Smooth muscle cell (in vitro differentiated cells): ENCODE measurements around the gene NELFE. TPM values are rescaled to one million over a fixed set of nuclear protein-coding genes. Genes with fewer than 3 reads are reported as not detected.

Experiments used
- DNase-seq: peaks from one replicate; lab custom pipeline; 2025; ENCODE audit not compliant: unreplicated experiment; lab: John Stamatoyannopoulos, UW
- H2AFZ ChIP-seq: fragments of 200-600 bp; sonication (generic); 2 replicates; pipeline ENCODE4 v1.6.0; 2016; ENCODE audit warnings: antibody characterized with exemption, low read depth, mild to moderate bottlenecking
- H3F3A ChIP-seq: fragments of 200-600 bp; sonication (generic); 2 replicates; pipeline ENCODE4 v1.6.0; 2017; ENCODE audit warnings: antibody characterized with exemption, low read depth
- H3K27ac ChIP-seq: fragments of 200-600 bp; sonication (generic); 2 replicates; pipeline ENCODE4 v1.5.1; 2016; ENCODE audit warnings: low read depth, mild to moderate bottlenecking
- H3K27me3 ChIP-seq: fragments of 200-600 bp; sonication (generic); 2 replicates; pipeline ENCODE4 v1.6.1; 2016; ENCODE audit warnings: low read depth, mild to moderate bottlenecking
- H3K36me3 ChIP-seq: fragments of 200-600 bp; sonication (generic); 2 replicates; pipeline ENCODE4 v1.5.1; 2016; ENCODE audit warnings: low read depth
- H3K4me1 ChIP-seq: fragments of 200-600 bp; sonication (generic); 2 replicates; pipeline ENCODE4 v1.5.1; 2016; ENCODE audit warnings: low read depth
- H3K4me2 ChIP-seq: fragments of 200-600 bp; sonication (generic); 2 replicates; pipeline ENCODE4 v1.6.0; 2016; ENCODE audit warnings: mild to moderate bottlenecking
- H3K4me3 ChIP-seq: fragments of 200-600 bp; sonication (generic); 2 replicates; pipeline ENCODE4 v1.5.1; 2016; ENCODE audit warnings: mild to moderate bottlenecking
- H3K79me2 ChIP-seq: fragments of 200-600 bp; sonication (generic); 2 replicates; pipeline ENCODE4 v1.6.0; 2016; ENCODE audit warnings: low read depth, mild to moderate bottlenecking
- H3K9ac ChIP-seq: fragments of 200-600 bp; sonication (generic); 2 replicates; pipeline ENCODE4 v1.6.0; 2016; ENCODE audit warnings: low read depth
- H3K9me3 ChIP-seq: fragments of 200-600 bp; sonication (generic); replicated peaks from 2 replicates; pipeline ENCODE4 v1.5.1; 2016; ENCODE audit warnings: low read depth
- H4K20me1 ChIP-seq: fragments of 200-600 bp; sonication (generic); 2 replicates; pipeline ENCODE4 v1.6.0; 2016; ENCODE audit warnings: low read depth
- WGBS: methylation state at CpG from one replicate; pipeline ENCODE4 v1.1.7; 2016; ENCODE audit warnings: low lambda C conversion rate; 5-methylcytosine and 5-hydroxymethylcytosine counted together
- polyA plus RNA-seq: library from polyadenylated mRNA; unstranded; fragments of >200 nt; fragmentation: Nextera tagmentation; extraction: Ambion mirVana; gene quantifications from 2 replicates; pipeline ENCODE4 v1.2.1, GENCODE V29; 2016
- total RNA-seq: library from RNA; depleted of rRNA; stranded (reverse); fragments of >200 nt; gene quantifications from 2 replicates; pipeline ENCODE4 v1.2.3, GENCODE V29; 2014
- TF ChIP-seq, protein P1 (sequence below): fragments of 200-600 bp; sonication (generic); IDR thresholded peaks from 2 replicates; pipeline ENCODE4 v1.5.1; 2017; ENCODE audit warnings: borderline replicate concordance, mild to moderate bottlenecking, antibody characterized with exemption; ENCODE audit not compliant: insufficient read depth, poor library complexity, severe bottlenecking

Gene NELFE
- total and polyA plus RNA-seq, 2 experiments from 2014 or later, result 91.5 to 134 TPM

DNA sequence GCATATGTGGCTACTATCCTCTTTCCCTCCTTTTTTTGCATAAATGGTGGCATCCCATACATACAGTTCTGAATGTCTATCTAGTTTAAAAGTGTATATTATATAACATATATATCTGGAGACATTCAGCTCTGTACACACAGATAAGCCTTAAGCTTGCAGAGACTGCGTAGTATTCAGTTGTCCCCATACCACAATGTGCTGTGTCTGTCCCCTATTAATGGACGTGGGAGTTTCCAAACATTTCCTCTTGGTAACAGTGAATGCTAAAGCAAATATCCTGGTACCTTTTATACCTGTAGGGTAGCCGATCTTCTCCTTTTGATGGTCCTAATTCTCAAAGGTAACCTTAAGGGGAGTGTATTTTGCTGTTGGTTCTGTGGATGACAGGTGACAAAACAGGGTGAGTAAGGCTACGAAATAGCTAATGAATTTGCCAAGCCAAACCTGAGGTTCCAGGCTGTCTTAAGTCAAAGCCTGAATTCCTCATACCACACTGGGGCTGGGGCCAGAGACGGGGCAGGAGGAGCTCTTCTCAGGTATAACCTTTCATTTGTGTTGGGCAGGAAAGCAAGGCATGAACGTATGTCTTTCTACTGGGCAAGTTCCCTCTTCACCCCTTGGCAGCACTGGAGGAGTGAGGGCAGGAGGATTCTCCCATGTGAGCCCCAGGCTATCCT lies 39.0 kb downstream of the NELFE start:
- H3K9ac ChIP-seq, result no peak overlapping the region
- TF ChIP-seq, protein P1, sequence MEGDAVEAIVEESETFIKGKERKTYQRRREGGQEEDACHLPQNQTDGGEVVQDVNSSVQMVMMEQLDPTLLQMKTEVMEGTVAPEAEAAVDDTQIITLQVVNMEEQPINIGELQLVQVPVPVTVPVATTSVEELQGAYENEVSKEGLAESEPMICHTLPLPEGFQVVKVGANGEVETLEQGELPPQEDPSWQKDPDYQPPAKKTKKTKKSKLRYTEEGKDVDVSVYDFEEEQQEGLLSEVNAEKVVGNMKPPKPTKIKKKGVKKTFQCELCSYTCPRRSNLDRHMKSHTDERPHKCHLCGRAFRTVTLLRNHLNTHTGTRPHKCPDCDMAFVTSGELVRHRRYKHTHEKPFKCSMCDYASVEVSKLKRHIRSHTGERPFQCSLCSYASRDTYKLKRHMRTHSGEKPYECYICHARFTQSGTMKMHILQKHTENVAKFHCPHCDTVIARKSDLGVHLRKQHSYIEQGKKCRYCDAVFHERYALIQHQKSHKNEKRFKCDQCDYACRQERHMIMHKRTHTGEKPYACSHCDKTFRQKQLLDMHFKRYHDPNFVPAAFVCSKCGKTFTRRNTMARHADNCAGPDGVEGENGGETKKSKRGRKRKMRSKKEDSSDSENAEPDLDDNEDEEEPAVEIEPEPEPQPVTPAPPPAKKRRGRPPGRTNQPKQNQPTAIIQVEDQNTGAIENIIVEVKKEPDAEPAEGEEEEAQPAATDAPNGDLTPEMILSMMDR, result no peak
- H3K36me3 ChIP-seq, result no peaks in the 10 kb centered on the region
- H4K20me1 ChIP-seq, result no peaks in the 10 kb centered on the region
- DNase-seq, result no peak
- no peak overlapping the region for H3K4me3 ChIP-seq
- H3K9me3 ChIP-seq, result no peaks in the 10 kb centered on the region
- no peaks in the 10 kb centered on the region for H3K79me2 ChIP-seq
- no peaks in the 10 kb centered on the region for H3K27me3 ChIP-seq
- H3K27ac ChIP-seq, result no peak overlapping the region
- 81% methylated on average over 6 of the region's 6 CpGs for WGBS
- H3K4me2 ChIP-seq, result no peak overlapping the region
- no peaks in the 10 kb centered on the region for H3F3A ChIP-seq
- no peaks in the 10 kb centered on the region for H3K4me1 ChIP-seq
- H2AFZ ChIP-seq, result no peak overlapping the region

DNA sequence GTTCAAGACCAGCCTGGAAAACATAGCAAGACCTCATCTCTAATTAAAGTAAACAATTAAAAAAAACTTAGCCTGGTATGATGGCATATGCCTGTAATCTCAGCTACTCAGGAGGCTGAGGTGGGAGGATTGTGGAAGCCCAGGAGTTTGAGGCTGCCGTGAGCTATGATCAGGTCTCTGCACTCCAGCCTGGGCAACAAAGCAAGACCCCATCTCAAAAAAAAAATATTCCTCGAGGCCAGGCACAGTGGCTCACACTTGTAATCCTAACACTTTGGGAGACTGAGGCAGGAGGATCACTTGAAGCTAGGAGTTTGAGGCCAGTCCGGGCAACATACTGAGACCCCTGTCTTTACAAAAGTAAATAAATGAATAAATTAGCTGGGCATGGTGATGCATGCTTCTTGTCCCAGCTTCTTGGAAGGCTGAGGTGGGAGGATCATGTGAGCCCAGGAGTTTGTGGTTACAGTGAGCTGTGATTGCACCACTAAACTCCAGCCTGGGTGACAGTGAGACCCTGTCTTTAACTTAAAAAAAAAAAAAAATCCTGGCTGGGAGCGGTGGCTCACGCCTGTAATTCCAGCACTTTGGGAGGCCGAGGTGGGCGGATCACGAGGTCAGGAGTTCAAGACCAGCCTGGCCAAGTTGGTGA lies 40.6 kb downstream of the NELFE start:
- H4K20me1 ChIP-seq, result no peaks in the 10 kb centered on the region
- no peaks in the 10 kb centered on the region for H3K4me1 ChIP-seq
- 93% methylated on average over 8 of the region's 8 CpGs for WGBS
- H3K36me3 ChIP-seq, result no peaks in the 10 kb centered on the region
- TF ChIP-seq, protein P1, result no peak
- H3K4me3 ChIP-seq, result no peak overlapping the region
- no peak overlapping the region for H2AFZ ChIP-seq
- H3K9me3 ChIP-seq, result no peaks in the 10 kb centered on the region
- no peaks in the 10 kb centered on the region for H3K27me3 ChIP-seq
- H3K9ac ChIP-seq, result no peak overlapping the region
- DNase-seq, result no peak
- no peaks in the 10 kb centered on the region for H3K79me2 ChIP-seq
- H3K4me2 ChIP-seq, result no peak overlapping the region
- H3F3A ChIP-seq, result no peaks in the 10 kb centered on the region
- no peak overlapping the region for H3K27ac ChIP-seq

DNA sequence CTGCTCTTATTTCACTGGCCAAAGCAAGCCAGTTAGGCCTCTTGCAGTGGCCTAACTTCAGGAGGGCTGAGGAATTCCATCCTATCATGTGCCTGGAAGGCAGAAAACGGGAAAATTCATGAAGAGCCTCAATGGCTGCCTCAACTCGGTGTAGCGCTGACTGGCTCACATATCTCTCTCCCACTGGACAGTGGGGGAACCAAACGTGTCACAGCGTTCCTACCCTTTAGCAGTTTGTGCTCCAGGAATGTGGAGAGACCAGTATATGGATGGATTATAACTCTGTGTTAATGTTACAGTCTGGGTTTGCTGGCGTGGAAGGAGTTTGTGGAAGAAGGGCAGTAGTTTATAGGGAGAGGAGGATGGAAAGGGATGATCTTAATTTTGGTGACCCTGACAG lies 43.0 kb downstream of the NELFE start:
- Histone ChIP-seq H2AFZ (no peak overlapping the region), H3K4me2 (no peak overlapping the region), H3K27me3 (no peaks in the 10 kb centered on the region), H3K9ac (no peak overlapping the region), H3K4me3 (no peak overlapping the region), H3K27ac (no peak overlapping the region), H3K4me1 (no peaks in the 10 kb centered on the region), H3K79me2 (no peaks in the 10 kb centered on the region), H3F3A (no peaks in the 10 kb centered on the region), H3K9me3 (no peaks in the 10 kb centered on the region), H4K20me1 (no peaks in the 10 kb centered on the region), H3K36me3 (no peaks in the 10 kb centered on the region)
- TF ChIP-seq, protein P1, result no peak
- DNase-seq, result no peak
- 80% methylated on average over 6 of the region's 6 CpGs for WGBS

DNA sequence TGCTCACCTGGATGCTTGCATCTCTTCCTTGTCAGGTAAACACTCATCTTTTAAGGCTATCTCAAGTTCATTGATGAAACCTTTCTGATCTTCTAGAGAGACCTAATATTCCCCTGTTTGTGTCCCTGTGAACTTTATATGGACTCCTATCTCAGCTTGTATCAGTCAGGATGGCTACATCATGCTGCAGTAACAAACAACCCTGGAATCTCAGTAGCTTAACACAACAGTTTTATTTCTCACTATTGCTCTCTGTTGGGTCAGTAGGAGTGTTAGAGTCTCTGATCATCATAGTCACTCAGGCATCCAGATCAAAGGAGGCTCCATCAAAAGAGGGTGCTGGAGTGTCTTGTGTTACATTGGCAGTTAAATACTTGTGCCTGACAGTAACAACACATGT lies 43.4 kb downstream of the NELFE start:
- no peak for DNase-seq
- TF ChIP-seq, protein P1, result no peak
- Histone ChIP-seq H3K4me3 (no peak overlapping the region), H3K27me3 (no peaks in the 10 kb centered on the region), H2AFZ (no peak overlapping the region), H3K9ac (no peak overlapping the region), H3K4me1 (no peaks in the 10 kb centered on the region), H3K4me2 (no peak overlapping the region), H3F3A (no peaks in the 10 kb centered on the region), H3K9me3 (no peaks in the 10 kb centered on the region), H4K20me1 (no peaks in the 10 kb centered on the region), H3K27ac (no peak overlapping the region), H3K79me2 (no peaks in the 10 kb centered on the region), H3K36me3 (no peaks in the 10 kb centered on the region)
